ENCODE data around the gene PLXNA1. TPM values are rescaled to one million over a fixed set of nuclear protein-coding genes. Genes with fewer than 3 reads are reported as not detected.

Gene PLXNA1
- polyA plus RNA-seq, 1 of the 3 experiments (the other 2 are of a cell fraction), result 48.1 TPM

- no peak overlapping the region for H3K9ac ChIP-seq
- H3K4me3 ChIP-seq (ENCODE audit: low read depth in 2 of 2, low read length in 1 of 2), result no peak overlapping the region
- H3K27ac ChIP-seq (ENCODE audit: low read depth in 2 of 2, low read length in 1 of 2), result no peak overlapping the region
- POLR2A ChIA-PET, result no interaction called here
- H3K9me3 ChIP-seq, result peaks cover 10% of the 10 kb centered on the region; the same call in 1 of the 2 replicates
- H3F3A ChIP-seq (replicated peaks; ENCODE audit: insufficient read depth), result no peaks in the 10 kb centered on the region
- DNase-seq, result no peak
- no peaks in the 10 kb centered on the region for H3K79me2 ChIP-seq (ENCODE audit: insufficient read depth)
- H3K36me3 ChIP-seq (replicated peaks in 1 of 2; ENCODE audit: control insufficient read depth in 1 of 2, insufficient read depth in 2 of 2, low read length in 1 of 2), result no peaks in the 10 kb centered on the region
- no peak overlapping the region for H2AFZ ChIP-seq (ENCODE audit: low read depth)
- H3K27me3 ChIP-seq (ENCODE audit: insufficient read depth), result no peaks in the 10 kb centered on the region
- H4K20me1 ChIP-seq (ENCODE audit: insufficient read depth), result no peaks in the 10 kb centered on the region
- H3K9me2 ChIP-seq, result no peaks in the 10 kb centered on the region
- peaks cover 0 to 9% of the 10 kb centered on the region in 2 experiments; a peak in 1 of 4 replicates for H3K4me1 ChIP-seq (ENCODE audit: control insufficient read depth in 1 of 2, insufficient read depth in 2 of 2, low read depth in 1 of 2, low read length in 1 of 2)
- H3K4me2 ChIP-seq, result no peak overlapping the region
- CTCF ChIA-PET, result interaction anchor here (11.4 kb wide), 1 partner anchor 224 kb away, joined by 163 read pairs; no protein-coding TSS in a partner anchor
- 95% methylated on average over 4 of the region's 7 CpGs for WGBS (ENCODE audit: low lambda C conversion rate)
- TF ChIP-seq CHD2 (IDR thresholded peaks at IDR 0.05; ENCODE audit: low read length, partially characterized antibody), result no peak
- no peak for TF ChIP-seq RAD21 (IDR thresholded peaks at IDR 0.05; ENCODE audit: low read length)
Observed at GRCh38 chr3:126976906-126977305, 6.0 kb upstream of the PLXNA1 start.

GRCh38 chr3:126977821-126978220, 5.1 kb upstream of the PLXNA1 start:
- peaks cover 10% of the 10 kb centered on the region; the same call in 1 of the 2 replicates for H3K9me3 ChIP-seq
- H4K20me1 ChIP-seq (ENCODE audit: insufficient read depth), result no peaks in the 10 kb centered on the region
- H3F3A ChIP-seq (replicated peaks; ENCODE audit: insufficient read depth), result no peaks in the 10 kb centered on the region
- WGBS (ENCODE audit: low lambda C conversion rate), result 91% methylated on average over 5 of the region's 6 CpGs
- H3K9ac ChIP-seq, result no peak overlapping the region
- H3K4me3 ChIP-seq (ENCODE audit: low read depth in 2 of 2, low read length in 1 of 2), result no peak overlapping the region
- H3K4me1 ChIP-seq (ENCODE audit: control insufficient read depth in 1 of 2, insufficient read depth in 2 of 2, low read depth in 1 of 2, low read length in 1 of 2), result peaks cover 0 to 8% of the 10 kb centered on the region in 2 experiments; a peak in 1 of 4 replicates
- H3K4me2 ChIP-seq, result no peak overlapping the region
- no peaks in the 10 kb centered on the region for H3K79me2 ChIP-seq (ENCODE audit: insufficient read depth)
- H3K27me3 ChIP-seq (ENCODE audit: insufficient read depth), result no peaks in the 10 kb centered on the region
- no peaks in the 10 kb centered on the region for H3K9me2 ChIP-seq
- H2AFZ ChIP-seq (ENCODE audit: low read depth), result no peak overlapping the region
- POLR2A ChIA-PET, result no interaction called here
- no peak for DNase-seq
- CTCF ChIA-PET, result interaction anchor here (11.4 kb wide), 1 partner anchor 225 kb away, joined by 163 read pairs; no protein-coding TSS in a partner anchor
- H3K36me3 ChIP-seq (replicated peaks in 1 of 2; ENCODE audit: control insufficient read depth in 1 of 2, insufficient read depth in 2 of 2, low read length in 1 of 2), result no peaks in the 10 kb centered on the region
- no peak overlapping the region for H3K27ac ChIP-seq (ENCODE audit: low read depth in 2 of 2, low read length in 1 of 2)
- TF ChIP-seq YY1 (IDR thresholded peaks at IDR 0.05; ENCODE audit: low read depth) (no peak), SMC3 (IDR thresholded peaks at IDR 0.05; ENCODE audit: low read depth, low read length) (no peak), EP300 (IDR thresholded peaks at IDR 0.05; ENCODE audit: borderline replicate concordance in 1 of 2, low read depth in 1 of 2, low read length in 1 of 2) (no peak), TEAD4 (IDR thresholded peaks at IDR 0.05; ENCODE audit: borderline replicate concordance, insufficient read depth) (no peak), IRF3 (IDR thresholded peaks at IDR 0.05; ENCODE audit: low read depth, low read length) (no peak), FOSL2 (IDR thresholded peaks at IDR 0.05; ENCODE audit: borderline replicate concordance, low read depth) (no peak), CTCF (IDR thresholded peaks at IDR 0.05) (no peak), TAF1 (IDR thresholded peaks at IDR 0.05; ENCODE audit: borderline replicate concordance, low read depth, low read length) (no peak), USF2 (IDR thresholded peaks at IDR 0.05; ENCODE audit: borderline replicate concordance, low read depth, low read length) (no peak), USF1 (IDR thresholded peaks at IDR 0.05; ENCODE audit: borderline replicate concordance, low read depth) (no peak), RCOR1 (IDR thresholded peaks at IDR 0.05; ENCODE audit: low read length) (no peak), REST (IDR thresholded peaks at IDR 0.05; ENCODE audit: low read depth, low read length) (no peak), MAX (IDR thresholded peaks at IDR 0.05; ENCODE audit: low read depth) (no peak), RXRA (IDR thresholded peaks at IDR 0.05; ENCODE audit: borderline replicate concordance, low read depth) (no peak), JUND (IDR thresholded peaks at IDR 0.05) (no peak)

Data from SK-N-SH (cell line).